Tibial artery (tissue), 4 donors: ENCODE results near the gene CSNK2B.
A peak's percentile ranks its signal among the peaks of the same experiment; 100 is the strongest.

Source experiments
- DNase-seq, 2 donors: peaks; one replicate each; pipeline ENCODE4 v3.0.0-alpha.2; 2019
- H3K27ac ChIP-seq, 2 donors: fragments of 200-600 bp; sonication (generic) in 1 of 2; 1 replicate in 1 of 2; 2 replicates in 1 of 2; pipeline ENCODE4 v1.5.1; 2018 to 2019; ENCODE audit warnings: mild to moderate bottlenecking in 1 of 2
- H3K27me3 ChIP-seq, 2 donors: fragments of 200-600 bp; sonication (generic) in 1 of 2; one replicate each; pipeline versions ENCODE4 v1.5.1 to v1.6.0; 2016 to 2019
- H3K36me3 ChIP-seq, 3 donors: fragments of 200-600 bp; sonication (generic) in 2 of 3; one replicate each; pipeline ENCODE4 v1.5.1; 2016 to 2019; ENCODE audit warnings: mild to moderate bottlenecking in 2 of 3
- H3K4me1 ChIP-seq, 4 donors: fragments of 200-600 bp; sonication (generic) in 2 of 4; 1 replicate in 3 of 4; 2 replicates in 1 of 4; pipeline ENCODE4 v1.5.1; 2016 to 2019
- H3K4me3 ChIP-seq, 2 donors: fragments of 200-600 bp; sonication (generic) in 1 of 2; 1 replicate in 1 of 2; 2 replicates in 1 of 2; pipeline ENCODE4 v1.5.1; 2018 to 2019; ENCODE audit warnings: mild to moderate bottlenecking in 2 of 2
- H3K9me3 ChIP-seq, 3 donors: fragments of 200-600 bp; sonication (generic) in 1 of 3; one replicate each; pipeline ENCODE4 v1.5.1; 2016 to 2019
- CTCF ChIP-seq, 2 experiments: fragments of 200-600 bp in 1 of 2; fragments of 450-650 bp in 1 of 2; IDR thresholded peaks; one replicate each; pipeline ENCODE4 v1.5.1; 2017 to 2019; ENCODE audit warnings: antibody characterized with exemption in 2 of 2, mild to moderate bottlenecking in 1 of 2, moderate library complexity in 1 of 2
- intact Hi-C: fragments of 100-400 bp; cut with DNase I; formaldehyde crosslinking; loops from one replicate; pipeline ENCODE4 v1.15.0; 2023; ENCODE audit warnings: low total_unique reads

The CSNK2B gene

GRCh38 chr6:31712296-31712695 lies 46.4 kb downstream of the CSNK2B start:
- no peak overlapping the region for H3K4me3 ChIP-seq
- TF ChIP-seq CTCF (IDR thresholded peaks at IDR 0.05), result peak in 1 of 2 experiments; percentile 8
- no peaks in the 10 kb centered on the region for H3K36me3 ChIP-seq
- intact Hi-C loops, result loop anchor here (5.0 kb wide), 1 partner anchor 575 kb away; the partner anchor contains the start of gene PSORS1C2
- no peaks in the 10 kb centered on the region for H3K4me1 ChIP-seq
- H3K9me3 ChIP-seq, result no peaks in the 10 kb centered on the region
- H3K27ac ChIP-seq, result no peak overlapping the region
- no peak for DNase-seq
- H3K27me3 ChIP-seq, result peaks cover 0 to 29% of the 10 kb centered on the region in 2 donors

- no peak for TF ChIP-seq CTCF (IDR thresholded peaks at IDR 0.05)
- no peak for DNase-seq
- intact Hi-C loops, result loop anchor here (5.0 kb wide), 1 partner anchor 576 kb away; the partner anchor contains the start of gene PSORS1C2
Observed at GRCh38 chr6:31713465-31713864, 47.6 kb downstream of the CSNK2B start.

GRCh38 chr6:31713991-31714684 lies 48.3 kb downstream of the CSNK2B start:
- Histone ChIP-seq H3K36me3 (no peaks in the 10 kb centered on the region), H3K4me1 (no peaks in the 10 kb centered on the region), H3K4me3 (no peak overlapping the region), H3K27ac (no peak overlapping the region), H3K27me3 (peaks cover 0 to 29% of the 10 kb centered on the region in 2 donors), H3K9me3 (no peaks in the 10 kb centered on the region)
- TF ChIP-seq CTCF (IDR thresholded peaks at IDR 0.05), result no peak
- intact Hi-C loops, result loop anchor here (5.0 kb wide), 1 partner anchor 577 kb away; the partner anchor contains the start of gene PSORS1C2
- DNase-seq, result no peak

More at GRCh38 chr6:31713465-31713864, 47.6 kb downstream of the CSNK2B start:
- no peak overlapping the region for H3K27ac ChIP-seq
- peaks cover 0 to 29% of the 10 kb centered on the region in 2 donors for H3K27me3 ChIP-seq
- no peaks in the 10 kb centered on the region for H3K9me3 ChIP-seq
- no peak overlapping the region for H3K4me3 ChIP-seq
- H3K4me1 ChIP-seq, result no peaks in the 10 kb centered on the region
- no peaks in the 10 kb centered on the region for H3K36me3 ChIP-seq

GRCh38 chr6:31715022-31715958 lies 49.4 kb downstream of the CSNK2B start, which contains the start of gene LY6G6D:
Gene LY6G6D (plus strand): TSS chr6:31715348. CDS start chr6:31715356, 8 bp downstream.
- H3K9me3 ChIP-seq, result no peaks in the 10 kb centered on the region
- intact Hi-C loops, result no loop called here
- TF ChIP-seq CTCF (IDR thresholded peaks at IDR 0.05), result no peak
- peaks cover 0 to 21% of the 10 kb centered on the region in 2 donors for H3K27me3 ChIP-seq
- no peak for DNase-seq
- H3K4me3 ChIP-seq, result no peak within 1 kb of the TSS
- no peaks in the 10 kb centered on the region for H3K36me3 ChIP-seq
- H3K27ac ChIP-seq, result no peak within 1 kb of the TSS
- no peaks in the 10 kb centered on the region for H3K4me1 ChIP-seq

- no peaks in the 10 kb centered on the region for H3K4me1 ChIP-seq
- intact Hi-C loops, result no loop called here
- TF ChIP-seq CTCF (IDR thresholded peaks at IDR 0.05), result no peak
- H3K9me3 ChIP-seq, result no peaks in the 10 kb centered on the region
- peaks cover 0 to 1% of the 10 kb centered on the region in 2 donors for H3K27me3 ChIP-seq
- no peak overlapping the region for H3K27ac ChIP-seq
- H3K36me3 ChIP-seq, result no peaks in the 10 kb centered on the region
- DNase-seq, result no peak
- H3K4me3 ChIP-seq, result no peak overlapping the region
Observed at GRCh38 chr6:31717499-31718222, 51.8 kb downstream of the CSNK2B start.
